Superior temporal gyrus (tissue), 1 donor: ENCODE data around the gene SLC1A2.
"Not testable (repeated sequence)": the region's sequence is repeated elsewhere in the genome, so short reads cannot be mapped to it uniquely, and the experiment has no call there.

Experiments used
- DNase-seq: peaks from one replicate; pipeline ENCODE4 v3.0.0-alpha.2; 2016; ENCODE audit errors: extremely low spot score

The SLC1A2 gene

DNA sequence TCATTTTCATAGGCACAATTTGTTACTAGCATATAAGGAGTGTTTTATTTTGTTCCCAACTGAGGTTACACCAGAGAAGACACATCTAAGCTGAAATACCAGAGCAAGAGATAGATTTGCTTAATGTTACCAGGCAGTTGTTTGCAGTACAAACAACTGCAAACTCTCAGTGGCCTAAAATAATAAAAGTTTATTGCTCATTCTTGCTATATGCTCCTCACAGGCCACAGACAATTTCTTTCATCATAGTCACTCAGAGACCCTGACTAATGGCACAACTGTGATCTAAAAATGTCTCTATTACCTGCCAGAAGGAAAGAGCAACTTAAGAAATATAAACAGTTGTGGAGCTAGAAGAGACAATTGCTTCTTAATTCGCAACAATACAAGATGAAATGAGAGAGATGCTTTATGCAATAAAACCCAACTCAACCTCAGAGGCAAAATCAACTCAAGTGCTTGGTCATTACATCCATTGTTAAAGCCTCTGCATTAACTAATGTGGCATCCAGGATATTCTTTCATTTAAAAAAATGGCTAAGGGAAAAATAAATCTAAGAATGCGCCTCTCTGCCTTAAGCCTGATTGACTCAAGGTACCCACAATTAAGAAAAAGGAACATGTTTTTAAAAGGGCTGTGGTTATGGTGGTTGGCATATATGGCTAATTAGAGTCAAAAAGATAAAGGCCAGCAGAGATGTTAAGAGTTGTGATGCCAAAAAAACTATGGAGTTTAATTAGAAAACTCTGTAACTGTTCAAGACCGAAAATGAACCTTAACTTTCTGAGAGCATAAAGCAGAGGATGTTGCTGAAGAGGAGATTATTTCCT is 176.7 kb downstream of the SLC1A2 start:
- no peak for DNase-seq

DNA sequence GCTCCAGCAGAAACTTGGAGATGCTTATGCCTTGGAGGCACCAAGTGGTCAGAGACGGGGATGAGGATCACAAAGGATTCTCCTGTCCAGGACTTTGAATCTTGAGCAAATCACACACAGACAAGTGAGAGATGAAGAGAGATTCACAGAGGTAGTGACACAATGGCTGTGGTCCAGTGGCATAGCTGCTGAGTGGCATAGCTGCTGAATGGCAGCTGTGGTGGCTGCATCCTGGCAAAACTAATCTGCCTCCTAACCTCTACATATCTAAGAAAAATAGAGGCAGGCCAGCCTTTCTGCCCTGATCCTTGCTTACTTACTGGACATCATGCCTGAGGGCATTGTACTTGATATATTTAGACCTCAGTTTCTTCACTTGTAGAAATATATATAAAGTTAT is 177.8 kb downstream of the SLC1A2 start:
- no peak for DNase-seq

DNA sequence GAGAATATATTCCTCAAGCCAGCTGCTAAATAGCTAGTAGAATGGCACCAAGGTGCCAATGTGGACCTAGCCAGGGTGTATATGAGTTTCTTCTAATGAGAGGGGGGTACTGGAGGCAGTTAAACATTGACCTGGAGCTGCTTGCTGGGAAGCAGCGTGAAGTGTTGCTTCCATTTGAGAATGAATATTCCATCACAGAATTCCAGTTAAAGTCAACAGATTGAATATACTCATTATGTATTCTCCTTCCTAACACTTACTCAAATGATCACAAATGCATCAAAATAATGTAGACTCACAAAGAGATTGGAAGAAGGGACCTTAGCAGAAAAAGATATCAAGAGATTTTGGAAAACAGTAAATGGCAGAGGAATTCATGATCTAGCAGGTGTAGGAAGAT is 178.3 kb downstream of the SLC1A2 start:
- no peak for DNase-seq

DNA sequence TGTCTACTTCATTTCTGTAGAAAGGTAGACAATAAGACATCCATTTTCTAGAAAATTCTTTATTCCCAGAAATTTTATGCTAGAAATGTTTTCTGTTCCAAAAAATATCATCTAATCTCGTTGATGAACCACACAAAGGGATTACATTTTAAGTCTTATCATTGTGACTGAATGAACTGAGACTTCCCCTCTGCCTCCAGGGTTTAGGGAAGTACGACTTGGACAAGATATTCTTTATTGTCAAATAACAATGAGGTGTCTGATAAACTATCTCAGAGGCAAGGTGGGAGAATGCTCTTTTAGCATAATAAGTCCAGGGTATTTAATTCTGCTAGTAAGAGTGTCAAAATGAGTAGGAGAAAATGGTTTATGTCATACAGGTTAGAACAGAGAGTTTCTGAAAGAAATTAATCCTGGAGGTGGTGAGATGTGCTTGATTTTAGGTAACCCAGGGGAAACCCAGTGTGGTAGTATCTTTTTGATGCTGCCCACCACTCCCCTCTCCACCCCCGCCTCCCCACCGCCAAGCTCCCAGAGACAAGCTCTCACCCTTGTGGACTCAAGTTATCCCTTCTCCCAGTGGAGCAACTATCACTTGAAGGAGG is 179.8 kb downstream of the SLC1A2 start:
- DNase-seq = no peak

DNA sequence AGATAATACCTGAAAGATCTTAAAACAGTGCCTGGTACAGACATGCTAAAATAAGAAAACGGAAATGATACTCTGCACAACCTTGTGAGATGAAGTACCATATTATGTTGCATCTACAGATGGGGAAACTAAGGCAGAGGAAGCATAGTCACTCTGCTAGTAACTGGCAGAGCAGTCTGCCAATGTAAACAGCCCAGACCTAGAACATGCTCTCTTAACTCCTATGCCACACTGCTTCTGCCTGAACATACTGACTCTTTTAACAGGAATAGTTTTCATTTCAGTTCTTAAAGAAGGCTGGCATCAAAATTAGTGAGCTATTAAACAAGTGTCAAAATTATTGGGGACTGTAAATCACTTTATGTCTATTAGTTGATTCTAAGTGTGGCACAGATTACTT is 180.5 kb downstream of the SLC1A2 start:
- no peak for DNase-seq

DNA sequence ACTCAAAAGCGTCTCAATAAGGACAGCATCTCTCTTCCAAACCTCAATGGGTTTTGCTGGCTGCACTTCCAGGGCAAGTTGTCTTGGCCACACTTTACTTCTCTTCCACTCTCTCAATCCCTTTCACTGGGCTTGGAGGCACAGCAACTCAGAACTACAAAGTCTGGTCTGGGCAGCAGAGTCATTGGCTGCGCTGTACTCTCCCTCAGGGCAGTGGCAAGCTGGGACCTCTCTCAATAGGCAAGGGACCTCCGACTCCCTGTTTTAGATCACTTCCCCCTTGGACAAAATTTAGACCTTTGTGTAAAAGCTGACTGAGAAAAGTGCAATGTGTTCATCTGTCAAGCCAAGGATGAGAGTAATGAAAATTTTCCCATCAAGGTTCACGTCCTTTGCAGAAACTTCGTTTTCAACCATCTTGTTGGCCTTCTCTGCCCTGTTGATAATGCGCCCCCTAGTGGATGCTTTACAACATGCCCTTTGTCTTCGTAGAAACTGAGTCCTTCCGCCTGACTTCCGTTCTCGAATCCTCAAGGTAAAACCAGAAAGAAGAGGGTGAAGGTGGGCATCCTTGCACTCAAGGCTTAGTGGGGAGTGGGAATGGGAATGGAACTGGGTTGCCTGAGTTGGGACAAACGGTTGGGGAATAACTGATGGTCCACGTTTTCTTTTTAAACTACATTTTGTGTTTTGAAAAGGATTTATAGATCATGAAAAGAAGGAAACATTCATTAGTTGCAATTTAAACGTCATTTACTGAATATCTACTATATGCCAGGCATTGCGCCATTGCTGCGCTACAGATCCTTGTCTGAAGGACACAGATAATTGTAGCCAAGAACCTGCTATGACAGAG is 181.3 kb downstream of the SLC1A2 start:
- peak; percentile 80 for DNase-seq

DNA sequence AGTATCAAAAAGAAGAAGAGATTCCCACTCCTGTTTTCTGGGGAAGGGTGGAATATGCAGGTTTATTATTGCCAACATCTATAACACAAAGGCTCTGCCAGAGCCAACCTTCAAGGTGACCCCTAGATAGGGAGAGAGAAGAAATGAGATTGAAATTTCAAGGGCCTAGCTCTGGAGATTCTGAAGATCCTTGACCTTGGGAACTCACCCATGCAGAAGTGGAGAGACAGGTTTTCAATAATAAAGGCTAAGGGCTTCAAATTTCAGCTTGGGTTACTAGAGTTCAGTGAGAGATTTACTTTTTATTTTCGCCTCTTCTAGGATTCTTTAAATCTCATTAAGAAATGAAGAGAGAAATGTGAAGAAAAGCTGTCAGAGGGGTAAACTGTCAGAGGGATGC is 182.0 kb downstream of the SLC1A2 start:
- no peak for DNase-seq

DNA sequence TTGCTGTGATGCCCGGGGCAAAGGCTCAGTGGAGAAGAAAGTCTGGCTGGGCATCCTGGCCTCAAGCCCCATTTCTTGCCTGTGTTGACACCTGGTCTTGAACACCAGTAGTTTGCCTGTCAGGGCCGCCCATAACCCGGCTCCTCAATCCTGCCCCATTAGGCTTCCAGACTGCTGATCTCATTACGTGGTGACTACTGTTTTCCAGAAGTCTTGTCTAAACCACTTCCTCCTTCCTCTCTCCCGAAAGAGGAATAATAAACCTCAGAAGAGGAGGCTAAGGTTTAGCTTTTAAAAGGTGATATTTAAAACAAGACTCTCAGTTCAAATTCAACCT is 182.7 kb downstream of the SLC1A2 start:
- DNase-seq = peak; percentile 12

DNA sequence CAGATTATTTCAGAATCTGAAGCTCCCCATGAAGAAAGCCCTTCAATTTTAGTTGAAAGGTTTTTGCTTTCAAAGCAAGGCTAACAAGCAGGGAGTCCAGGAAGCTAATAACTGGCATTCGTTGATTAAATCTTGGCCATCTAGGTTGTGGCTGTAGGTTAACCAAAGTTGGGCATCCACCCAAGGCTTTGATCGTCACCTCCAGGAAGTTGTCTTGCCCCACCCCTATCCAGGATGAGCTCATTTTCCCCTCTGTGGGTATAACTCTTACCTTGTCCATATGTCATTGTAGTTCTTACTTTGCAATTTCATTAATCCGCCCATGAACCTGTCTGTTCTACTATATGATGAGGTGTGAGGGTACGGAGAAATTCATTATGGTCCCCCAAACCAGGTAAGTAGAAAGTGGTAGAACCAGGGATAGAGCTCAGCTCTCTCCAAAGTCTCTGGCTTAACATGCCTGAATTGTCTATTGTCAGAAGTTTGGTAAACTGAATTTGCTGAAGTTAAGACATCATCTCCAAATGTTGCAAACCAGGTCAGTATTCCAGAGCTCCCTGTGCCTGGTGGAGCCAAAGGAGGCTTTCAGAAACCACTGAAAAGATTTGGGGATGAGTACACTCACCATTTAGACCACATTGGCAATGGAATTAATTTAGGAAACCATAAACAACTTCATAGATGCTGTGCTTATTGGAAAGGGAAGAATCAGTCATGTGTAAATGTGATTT is 183.3 kb downstream of the SLC1A2 start:
- DNase-seq = no peak

DNA sequence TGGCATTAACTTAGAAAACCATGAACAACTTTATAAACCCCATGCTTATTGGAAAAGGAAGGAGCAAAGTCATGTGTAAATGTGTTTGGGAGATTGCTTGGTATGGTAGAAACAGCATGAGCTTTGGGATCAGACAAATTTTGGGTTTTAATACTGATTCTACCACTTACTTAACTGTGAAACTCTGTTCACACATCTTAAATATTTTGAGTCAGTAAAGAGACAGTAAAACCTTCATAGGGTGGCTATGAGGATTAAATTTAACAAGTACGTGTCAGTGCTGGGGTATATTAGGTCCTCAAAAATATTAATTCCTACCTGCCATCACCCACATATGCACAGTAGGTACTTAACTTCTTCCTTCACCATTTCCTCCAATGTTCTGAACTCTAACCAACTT is 183.9 kb downstream of the SLC1A2 start:
- DNase-seq = no peak

DNA sequence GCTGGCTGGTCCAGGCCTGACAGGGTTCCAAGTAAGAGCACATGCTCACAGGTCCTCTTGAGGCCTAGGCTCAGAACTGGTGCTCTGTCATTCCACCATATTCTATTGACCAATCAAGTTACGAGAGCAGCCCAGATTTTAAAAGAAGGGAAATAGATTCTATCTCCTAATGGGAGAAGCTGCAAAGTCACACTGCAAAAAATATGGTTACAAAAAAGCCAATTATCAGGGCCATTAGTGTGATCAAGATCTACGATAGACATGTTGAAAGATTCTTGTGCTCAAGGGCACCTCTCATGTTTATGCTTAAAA is 184.2 kb downstream of the SLC1A2 start:
- DNase-seq = no peak

DNA sequence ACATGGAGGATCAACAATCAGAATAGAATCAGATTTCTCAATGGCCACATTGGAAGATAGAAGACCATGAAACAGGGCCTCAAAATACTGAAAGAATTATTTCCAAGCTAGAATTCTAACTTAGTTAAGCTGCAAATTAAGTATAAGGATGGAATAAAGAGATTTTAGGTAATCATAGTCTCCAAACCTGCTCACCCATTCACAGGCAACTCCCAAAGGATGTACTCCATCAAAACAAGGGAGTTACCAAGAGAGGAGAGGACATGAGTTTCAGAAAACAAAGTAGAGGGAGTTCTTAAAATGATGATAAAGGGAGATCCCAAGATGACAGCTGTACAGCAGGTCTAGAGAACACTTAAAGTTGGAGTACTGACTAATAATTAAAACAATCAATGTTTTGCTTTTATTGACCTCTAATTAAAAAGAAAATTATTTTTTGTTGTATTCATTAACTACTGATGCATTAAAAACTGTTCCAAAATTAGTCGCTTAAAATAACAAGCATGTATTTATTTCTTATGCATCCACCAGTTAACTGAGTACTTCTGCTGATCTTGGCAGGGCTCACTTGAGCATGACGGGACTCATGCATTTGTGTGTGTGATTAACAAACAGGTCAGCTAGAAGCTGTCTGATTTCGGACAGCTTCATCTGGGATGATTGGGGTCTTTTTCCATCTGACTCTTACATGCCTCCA is 184.8 kb downstream of the SLC1A2 start:
- no peak for DNase-seq

DNA sequence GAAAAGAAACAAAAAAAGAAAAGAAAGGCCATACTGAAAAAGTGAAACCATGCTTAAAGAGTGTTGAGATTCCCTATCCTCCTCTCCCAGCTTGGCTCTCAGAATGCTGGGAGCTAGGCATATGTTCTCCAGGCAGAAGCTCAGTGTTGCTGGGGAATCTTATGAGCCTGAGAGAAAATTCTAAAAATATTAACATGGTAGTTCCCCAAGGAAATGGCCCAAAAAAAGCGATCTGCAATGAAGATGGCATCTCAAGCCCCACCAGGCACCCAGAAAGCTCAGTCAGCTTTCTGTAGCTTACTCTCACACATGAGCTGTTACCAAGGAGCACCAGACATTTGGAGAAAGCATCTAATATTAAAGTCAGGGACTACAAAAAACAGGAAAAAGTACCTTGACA is 185.8 kb downstream of the SLC1A2 start:
- DNase-seq = no peak

DNA sequence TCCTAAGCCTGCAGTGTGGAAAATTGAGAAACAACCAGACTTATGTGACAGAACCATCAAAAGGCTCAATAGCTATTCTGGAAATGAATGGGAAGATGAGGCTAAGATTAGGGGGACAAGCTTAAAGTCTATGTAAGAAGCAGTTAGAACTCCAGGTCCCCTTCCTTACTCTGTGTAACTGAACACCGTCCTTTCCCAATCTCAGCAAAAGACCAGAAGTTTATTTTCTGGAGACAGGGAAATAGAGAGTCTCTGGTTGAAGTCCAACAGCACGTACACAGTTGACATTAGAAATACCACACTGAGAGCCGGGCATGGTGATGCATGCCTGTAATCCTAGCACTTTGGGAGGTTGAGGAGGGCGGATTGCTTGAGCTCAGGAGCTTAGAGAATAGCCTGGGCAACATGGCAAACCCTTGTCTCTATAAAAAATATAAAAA is 186.4 kb downstream of the SLC1A2 start:
- DNase-seq = no peak

DNA sequence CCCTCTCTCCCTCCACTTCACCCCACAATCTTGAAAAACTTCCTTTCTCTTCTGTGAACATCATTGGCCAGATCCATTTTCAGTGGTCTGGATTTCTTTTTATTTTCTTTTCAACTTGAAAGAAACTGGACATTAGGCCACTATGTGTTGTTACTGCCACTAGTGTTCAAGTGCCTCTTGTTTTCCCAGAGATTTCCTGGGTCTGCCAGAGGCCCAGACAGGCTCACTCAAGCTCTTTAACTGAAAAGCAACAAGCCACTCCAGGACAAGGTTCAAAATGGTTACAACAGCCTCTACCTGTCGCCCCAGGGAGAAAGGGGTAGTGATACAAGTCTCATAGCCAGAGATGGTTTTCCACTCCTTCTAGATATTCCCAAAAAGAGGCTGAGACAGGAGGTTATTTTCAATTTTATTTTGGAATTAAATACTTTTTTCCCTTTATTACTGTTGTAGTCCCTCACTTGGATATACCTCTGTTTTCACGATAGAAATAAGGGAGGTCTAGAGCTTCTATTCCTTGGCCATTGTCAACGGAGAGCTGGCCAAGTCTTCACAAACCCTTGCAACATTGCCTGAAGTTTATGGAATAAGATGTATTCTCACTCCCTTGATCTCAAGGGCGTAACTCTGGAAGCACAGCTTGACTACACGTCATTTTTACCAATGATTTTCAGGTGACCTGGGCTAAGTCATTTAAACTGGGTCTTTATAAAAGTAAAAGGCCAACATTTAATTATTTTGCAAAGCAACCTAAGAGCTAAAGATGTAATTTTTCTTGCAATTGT is 188.1 kb downstream of the SLC1A2 start:
- no peak for DNase-seq

DNA sequence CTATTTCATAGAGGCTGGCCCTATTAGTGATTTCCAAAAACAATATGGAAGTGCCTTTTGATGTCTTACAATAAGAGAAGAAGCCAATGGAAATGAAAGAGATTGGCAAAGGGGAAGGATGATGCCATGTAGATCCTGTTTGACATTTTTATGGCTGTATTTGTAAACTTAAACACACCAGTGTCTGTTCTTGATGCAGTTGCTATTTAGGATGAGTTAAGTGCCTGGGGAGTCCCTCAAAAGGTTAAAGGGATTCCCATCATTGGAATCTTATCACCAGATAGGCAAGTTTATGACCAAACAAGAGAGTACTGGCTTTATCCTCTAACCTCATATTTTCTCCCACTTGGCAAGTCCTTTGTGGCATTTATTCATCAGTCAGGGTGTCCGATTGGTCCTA is 189.0 kb downstream of the SLC1A2 start:
- DNase-seq = no peak

DNA sequence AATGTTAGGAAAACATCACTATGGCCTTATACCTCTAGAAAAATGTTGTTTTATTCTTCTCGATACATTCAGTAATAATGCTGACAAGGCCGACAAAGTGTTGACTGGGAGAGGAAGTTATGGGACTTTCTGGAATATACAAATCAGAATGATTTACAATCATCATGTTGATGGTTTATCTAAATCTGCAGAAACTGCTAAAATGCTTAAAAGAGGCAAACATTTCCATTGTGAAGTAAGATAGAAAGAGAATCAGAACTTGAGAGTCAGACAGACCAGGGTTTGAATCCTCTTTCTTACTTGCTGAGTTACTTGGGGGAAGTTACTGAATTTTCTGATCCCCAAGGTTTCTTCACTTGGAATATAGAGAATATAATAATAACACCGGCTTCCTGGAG is 191.0 kb downstream of the SLC1A2 start:
- no peak for DNase-seq

DNA sequence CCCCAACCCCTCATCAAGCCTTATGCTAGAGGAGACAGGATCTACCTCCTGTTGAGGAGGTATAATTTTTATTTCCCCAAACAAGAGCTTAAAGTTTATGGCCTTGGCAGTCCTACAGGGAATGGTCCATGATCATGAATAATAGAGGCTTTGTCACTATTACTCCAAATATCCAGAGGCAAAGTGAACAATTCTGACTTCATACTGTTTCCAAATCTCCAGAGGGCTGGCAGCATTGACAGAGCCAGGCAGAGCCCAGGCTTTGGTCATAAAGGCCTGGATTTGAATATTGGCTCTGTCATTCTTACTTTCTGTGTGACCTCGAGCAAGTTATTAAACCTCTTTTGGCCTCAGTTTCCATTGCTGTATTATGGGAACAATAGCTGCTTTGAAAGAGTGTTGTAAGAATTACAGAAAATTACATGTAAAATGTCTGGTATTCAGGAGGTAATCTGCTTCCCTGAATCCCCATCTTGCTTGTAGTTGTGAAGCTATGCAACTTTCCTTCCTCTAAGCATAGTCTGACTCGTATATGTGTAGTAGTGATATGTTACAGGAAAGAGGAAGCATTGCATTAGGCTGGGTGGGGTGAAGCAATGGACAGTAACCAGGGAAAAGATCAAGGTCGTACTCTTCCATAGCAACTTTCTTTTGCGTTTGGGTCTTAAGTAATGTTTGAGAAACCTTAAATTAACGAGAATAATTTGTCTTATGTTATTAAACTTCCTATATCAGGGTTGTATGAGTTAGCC is 191.6 kb downstream of the SLC1A2 start:
- no peak for DNase-seq

DNA sequence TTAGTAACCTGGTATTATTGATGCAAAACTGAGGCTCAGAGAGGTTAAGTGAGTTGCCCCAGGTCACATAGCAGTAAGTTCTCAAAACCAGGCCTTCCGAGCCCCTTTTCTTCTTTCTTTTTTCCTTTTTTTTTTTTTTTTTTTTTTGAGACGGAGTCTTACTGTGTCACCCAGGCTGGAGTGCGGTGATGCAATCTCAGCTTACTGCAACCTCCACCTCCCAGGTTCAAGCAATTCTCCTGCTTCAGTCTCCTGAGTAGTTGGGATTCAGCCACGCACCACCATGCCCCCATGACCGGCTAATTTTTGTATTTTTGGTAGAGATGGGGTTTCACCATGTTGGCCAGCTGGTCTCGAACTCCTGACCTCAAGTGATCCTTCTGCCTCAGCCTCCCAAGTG is 192.6 kb downstream of the SLC1A2 start:
- DNase-seq = not testable (repeated sequence)

DNA sequence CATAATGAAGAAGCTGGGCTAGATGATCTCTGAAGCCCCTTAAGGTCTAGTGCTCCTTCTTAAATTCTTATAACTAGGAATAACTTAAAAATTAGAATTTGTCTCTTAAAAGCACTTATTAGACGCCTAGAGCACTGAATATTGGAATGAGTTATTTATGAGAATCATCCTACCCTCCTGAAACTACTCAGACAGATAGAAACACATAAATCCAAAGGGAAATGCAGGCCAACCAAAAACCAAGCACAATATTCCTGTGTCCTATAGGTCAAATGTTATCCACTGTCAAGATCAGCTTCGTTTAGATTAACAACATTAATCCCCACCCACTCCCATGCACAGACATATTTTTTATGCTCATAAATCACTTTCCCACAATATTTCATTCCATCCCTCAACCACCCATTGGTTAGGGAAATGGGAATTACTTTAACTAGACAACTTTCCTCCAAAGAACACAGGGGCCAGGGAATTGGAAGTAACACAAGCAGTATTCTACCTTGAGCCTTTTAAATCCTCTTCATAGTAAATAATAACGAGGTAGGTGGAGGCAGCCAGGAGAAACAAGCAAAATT is 193.3 kb downstream of the SLC1A2 start:
- DNase-seq = no peak
